GM13976 (cell line): ENCODE results near the gene CYP4F8.

ENCODE experiments used
- DNase-seq: peaks from one replicate; pipeline ENCODE4 v3.0.0; 2012; ENCODE audit warnings: low spot score
- CTCF ChIP-seq: IDR thresholded peaks from 2 replicates; pipeline ENCODE4 v1.5.1; 2012; ENCODE audit warnings: borderline replicate concordance, mild to moderate bottlenecking; ENCODE audit not compliant: insufficient read depth; ENCODE audit errors: extremely low read depth, missing control alignments, control extremely low read depth
- in situ Hi-C: fragments of 300-500 bp; cut with MboI; formaldehyde crosslinking; loops from one replicate; pipeline ENCODE4 v1.12.0; 2022; ENCODE audit warnings: low sequenced_read_pairs, mixed read lengths, inconsistent platforms; ENCODE audit not compliant: unreplicated experiment

The CYP4F8 gene

GRCh38 chr19:15616627-15617270 lies 1.7 kb downstream of the CYP4F8 start:
- in situ Hi-C loops = no loop called here
- DNase-seq = no peak
- TF ChIP-seq CTCF = no peak

- no peak for DNase-seq
- no peak for TF ChIP-seq CTCF
- in situ Hi-C loops = no loop called here
Measured at GRCh38 chr19:15618321-15618720, 3.3 kb downstream of the CYP4F8 start.

- no peak for TF ChIP-seq CTCF
- no peak for DNase-seq
- in situ Hi-C loops = no loop called here
Measured at GRCh38 chr19:15621801-15622200, 6.8 kb downstream of the CYP4F8 start.

GRCh38 chr19:15622991-15623390 lies 8.0 kb downstream of the CYP4F8 start:
- in situ Hi-C loops = no loop called here
- no peak for TF ChIP-seq CTCF
- no peak for DNase-seq

- no peak for DNase-seq
- in situ Hi-C loops = no loop called here
- TF ChIP-seq CTCF = no peak
Measured at GRCh38 chr19:15623711-15624318, 8.8 kb downstream of the CYP4F8 start.

- TF ChIP-seq CTCF = no peak
- no peak for DNase-seq
- in situ Hi-C loops = loop anchor here (25.0 kb wide), 3 partner anchors 409 to 759 kb away; partner anchors contain the start of genes AP1M1 and FAM32A
Measured at GRCh38 chr19:15628236-15629002, 13.4 kb downstream of the CYP4F8 start.
